Left forelimb (tissue), 1 donor: Measurements from ENCODE around the gene ADPGK.
"Not testable (repeated sequence)": the region's sequence is repeated elsewhere in the genome, so short reads cannot be mapped to it uniquely, and the experiment has no call there.

Source experiments
- DNase-seq: peaks from one replicate; pipeline ENCODE4 v3.0.0-alpha.2; 2018; ENCODE audit warnings: low spot score

Gene ADPGK

DNA sequence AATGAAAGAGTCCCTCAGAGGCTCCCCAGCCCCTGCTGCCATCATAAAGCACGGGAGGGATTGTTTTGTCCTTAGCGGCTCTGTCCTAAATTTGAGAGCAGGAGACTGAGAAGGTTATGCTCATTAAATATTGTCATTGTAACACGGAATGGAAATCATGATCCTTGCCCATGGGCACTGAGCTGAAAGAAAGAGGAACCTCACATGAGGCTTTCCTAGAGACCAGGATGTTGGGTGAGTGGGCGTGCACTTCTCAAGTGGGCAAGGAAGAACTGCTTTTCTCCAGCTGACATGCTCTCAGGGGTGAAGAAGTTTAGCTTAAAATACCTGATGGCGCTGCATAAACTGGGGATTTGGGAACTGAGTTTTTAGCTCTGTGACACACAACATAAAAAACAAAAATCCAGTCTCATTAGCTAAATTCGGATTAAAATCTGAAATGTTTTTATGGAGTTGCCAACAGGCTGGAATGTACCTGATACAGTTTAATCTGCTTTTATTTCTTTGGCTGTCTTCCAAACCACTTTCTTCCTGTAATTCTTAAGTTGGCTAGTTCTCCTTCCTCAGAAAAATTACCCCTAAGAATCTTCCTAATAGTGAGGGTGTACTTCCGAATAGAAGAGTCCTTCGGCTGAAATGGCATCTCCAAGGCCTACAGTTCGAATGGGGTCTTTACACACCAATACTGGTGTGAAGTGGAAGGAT is 31.7 kb downstream of the ADPGK start:
- DNase-seq = no peak

GRCh38 chr15:72749700-72750099 is 33.9 kb downstream of the ADPGK start:
- DNase-seq = no peak

GRCh38 chr15:72740219-72740618 is 43.3 kb downstream of the ADPGK start:
- DNase-seq = no peak

DNA sequence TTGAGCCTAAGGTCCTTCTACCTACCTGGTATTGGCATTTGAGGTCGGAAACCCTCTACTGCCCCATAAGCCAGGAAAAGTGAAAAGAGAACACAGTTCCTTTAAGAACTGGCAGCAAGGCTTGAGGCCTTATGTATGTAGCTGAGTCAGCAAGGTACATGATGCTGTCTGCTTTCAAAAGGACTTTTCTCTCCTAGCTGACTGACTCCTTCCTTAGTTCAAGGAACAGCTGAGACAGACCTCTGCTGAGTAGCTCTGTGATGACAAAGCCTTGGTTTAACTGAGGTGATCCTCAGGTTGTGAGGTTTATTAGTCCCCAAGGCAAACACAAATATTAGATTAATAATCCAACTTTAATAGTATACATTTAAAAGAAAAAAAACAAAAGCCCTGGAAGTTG is 45.8 kb downstream of the ADPGK start:
- no peak for DNase-seq

DNA sequence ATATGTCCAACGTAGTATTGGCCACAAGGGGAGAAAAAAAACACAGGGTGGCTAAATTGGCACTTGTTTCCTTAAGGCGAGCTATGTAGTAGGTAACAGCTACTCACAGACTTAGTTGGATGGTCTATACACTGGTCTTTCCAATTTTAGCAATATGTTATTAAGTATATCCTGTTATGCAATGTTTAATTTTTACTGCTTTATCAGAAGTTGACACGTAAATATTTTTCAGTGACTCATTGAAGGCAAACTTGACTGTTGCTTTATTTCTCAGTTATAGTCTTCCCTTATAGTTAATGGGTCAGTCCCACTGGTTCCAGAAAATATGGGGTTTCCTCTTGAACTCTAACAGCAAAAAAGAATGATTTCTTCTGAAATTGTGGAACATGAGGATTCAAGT is 46.5 kb downstream of the ADPGK start:
- no peak for DNase-seq

DNA sequence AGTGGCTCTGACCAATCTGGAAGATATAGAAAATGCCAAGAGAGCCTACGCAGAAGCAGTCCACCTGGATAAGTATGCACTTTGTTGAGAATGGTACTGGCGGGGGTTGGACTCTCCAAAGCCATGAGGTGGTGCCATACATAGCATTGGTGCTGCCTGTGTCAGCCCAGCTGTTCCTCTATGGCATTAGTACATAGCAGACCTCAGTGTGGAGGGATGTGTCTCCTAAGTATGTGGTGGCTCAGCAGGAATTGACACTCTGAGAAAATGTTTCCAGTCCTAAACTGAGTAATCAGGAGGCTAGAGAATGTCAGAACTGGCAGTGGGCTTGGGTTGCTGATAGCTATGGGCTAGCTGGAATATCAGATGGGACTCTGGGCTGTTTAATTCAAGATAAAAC is 48.4 kb downstream of the ADPGK start:
- no peak for DNase-seq

DNA sequence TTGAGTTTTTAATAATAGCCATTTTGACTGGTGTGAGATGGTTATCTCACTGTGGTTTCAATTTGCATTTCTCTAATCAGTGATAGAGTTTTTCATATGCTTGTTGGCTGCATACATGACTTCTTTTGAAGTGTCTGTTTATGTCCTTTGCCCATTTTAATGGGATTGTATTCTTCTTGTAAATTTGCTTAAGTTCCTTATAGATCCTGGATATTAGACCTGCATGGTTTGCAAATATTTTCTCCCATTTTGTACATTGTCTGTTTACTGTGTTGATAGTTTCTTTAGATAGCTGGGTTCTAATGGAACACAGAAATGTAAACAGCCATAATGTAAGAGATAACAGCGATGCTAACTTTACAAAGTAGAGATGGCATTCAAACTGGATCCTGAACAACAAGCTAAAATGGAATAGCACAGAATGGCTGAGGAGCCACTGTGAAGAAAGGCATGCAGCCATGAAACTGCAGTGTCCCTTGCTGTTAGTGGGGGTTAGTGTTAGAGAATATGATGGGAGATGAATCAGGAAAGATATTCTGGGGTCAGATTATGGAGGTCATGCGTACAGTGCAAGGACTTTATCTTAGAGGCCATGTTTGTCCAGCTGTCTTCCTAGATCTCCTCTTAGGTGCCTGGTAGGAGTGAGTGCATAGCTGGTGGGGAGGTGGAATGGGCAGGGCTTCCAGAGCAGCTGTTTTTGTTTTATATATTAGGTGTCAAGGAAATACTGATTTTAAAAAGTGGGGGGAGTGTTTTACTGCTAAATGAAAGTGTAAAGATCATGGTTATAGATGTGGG is 49.4 kb downstream of the ADPGK start:
- DNase-seq = no peak

DNA sequence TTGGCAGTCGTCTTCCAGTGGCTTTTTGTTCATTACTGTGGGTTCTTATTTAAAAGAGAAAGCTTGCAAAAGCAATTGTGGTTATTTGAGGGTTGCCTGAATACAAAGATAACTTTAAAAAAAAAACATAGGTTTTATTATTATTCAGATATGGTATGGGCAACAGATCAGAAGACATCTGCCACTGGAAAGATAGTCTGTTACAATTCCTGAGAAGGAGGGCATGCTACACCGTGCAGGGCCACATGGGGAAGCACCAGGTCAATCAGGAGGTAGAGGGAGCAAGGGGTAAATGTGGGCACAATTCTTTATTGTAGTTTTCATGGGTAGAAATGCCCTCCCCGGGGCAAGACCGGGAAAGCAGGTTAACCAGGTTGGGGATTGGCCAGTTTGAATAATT is 51.0 kb downstream of the ADPGK start:
- no peak for DNase-seq

GRCh38 chr15:72732086-72732485 is 51.5 kb downstream of the ADPGK start:
- DNase-seq = no peak

DNA sequence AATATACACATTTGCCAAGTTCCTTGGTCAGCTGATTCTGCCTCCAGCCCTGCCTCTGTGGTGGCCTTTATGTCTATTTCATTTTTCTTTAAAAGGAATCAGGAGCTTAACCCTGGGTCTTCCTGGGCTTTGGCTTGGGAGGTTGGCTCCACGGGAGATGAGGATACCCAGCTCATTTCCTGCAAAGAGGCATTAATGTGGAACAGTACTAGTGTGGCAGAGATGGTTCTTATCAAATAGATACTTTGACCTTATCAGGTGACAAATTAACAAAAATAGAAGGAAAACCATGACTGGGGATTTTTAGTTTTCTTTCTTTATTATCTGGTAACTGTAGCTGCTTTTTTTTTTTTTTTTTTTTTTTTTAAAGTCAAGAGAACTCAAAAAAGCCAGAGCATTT is 54.7 kb downstream of the ADPGK start:
- DNase-seq = no peak

- not testable (repeated sequence) for DNase-seq
Observed at GRCh38 chr15:72728249-72728648, 55.3 kb downstream of the ADPGK start.

DNA sequence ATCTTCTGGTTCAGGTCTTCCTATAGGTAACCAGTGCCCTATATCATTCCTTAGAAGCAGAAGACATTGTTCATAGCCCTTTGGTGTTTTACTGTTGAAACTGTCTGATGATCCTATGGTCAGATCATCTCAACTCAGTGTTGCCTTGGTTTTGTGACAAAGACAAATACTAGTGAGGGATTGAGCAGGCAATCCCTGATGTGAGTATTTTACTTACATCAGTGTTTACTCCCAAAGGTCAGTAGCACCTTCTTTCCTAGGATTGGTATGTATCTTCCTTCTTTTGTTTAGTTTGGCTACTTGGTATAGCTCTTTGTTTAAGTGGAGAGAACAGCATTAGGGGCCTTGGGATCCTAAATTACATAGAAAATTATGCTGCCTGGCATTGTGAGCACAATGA is 56.4 kb downstream of the ADPGK start:
- DNase-seq = no peak

DNA sequence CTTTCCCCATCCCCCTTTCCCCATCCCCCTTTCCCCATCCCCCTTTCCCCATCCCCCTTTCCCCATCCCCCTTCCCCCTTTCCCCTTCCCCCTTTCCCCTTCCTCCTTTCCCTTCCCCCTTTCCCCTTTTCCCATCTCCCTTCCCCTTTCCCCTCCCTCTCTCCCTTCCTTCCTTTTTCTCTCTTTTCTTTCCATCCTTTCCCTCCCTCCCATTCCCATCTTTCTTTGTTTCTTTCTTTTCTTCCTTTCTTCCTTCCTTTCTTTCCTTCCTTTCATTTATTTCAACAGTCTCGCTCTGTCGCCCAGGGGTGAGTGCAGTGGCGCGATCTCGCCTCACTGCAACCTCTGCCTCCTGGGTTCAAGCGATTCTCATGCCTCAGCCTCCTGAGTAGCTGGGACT is 57.7 kb downstream of the ADPGK start:
- DNase-seq = not testable (repeated sequence)

DNA sequence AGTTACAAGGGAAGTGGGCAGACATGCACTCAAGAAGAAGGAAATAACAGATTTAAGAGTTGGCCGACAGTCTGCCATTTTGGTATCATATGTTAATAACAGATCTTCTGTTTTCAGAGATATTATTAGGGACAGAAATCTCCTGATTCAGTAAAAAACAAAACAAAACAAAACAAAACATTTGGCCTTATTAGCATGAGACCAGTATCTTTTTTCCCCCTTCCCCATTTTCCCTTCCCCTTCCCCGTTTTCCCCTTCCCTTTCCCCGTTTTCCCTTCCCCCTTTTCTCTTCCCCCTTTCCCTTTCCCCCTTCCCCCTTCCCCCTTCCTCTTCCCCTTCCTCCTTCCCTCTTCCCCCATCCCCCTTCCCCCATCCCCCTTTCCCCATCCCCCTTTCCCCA is 58.1 kb downstream of the ADPGK start:
- no peak for DNase-seq

DNA sequence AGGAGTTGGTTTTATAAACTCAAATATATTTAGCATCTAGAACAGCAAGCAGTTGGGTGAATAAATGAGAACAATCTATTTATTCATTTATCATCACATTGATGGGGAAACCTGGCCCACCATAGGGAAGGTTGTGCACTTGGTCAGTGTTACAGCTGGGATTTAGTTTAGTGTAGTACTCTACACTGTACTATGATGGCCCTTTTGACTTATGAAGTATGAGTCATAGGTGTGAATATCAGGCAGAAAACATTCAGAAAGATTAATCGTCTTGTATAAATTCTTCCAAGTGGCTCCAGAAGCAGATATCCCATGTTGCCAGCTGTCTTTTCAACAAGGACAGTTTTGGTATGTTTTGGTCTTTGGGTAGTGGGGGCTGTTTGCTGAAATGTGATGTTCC is 59.5 kb downstream of the ADPGK start:
- no peak for DNase-seq

GRCh38 chr15:72722071-72722696 is 61.4 kb downstream of the ADPGK start:
- DNase-seq = no peak

GRCh38 chr15:72708551-72709303 is 74.8 kb downstream of the ADPGK start:
- not testable (repeated sequence) for DNase-seq

DNA sequence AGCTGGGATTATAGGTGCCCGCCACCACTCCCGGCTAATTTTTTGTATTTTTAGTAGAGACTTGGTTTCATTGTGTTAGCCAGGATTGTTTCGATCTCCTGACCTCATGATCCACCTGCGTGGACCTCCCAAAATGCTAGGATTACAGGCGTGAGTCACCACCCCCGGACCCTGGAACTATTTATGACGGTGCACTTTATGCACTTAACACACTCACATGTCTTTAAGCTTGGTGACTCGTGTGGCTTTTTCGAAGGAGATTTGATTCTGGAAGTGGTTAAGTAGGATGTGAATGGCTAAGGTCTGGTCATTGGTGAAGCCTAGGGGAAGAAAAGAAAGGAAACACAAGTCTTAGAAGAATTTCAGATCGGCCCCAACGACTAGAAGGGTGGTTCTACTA is 77.3 kb downstream of the ADPGK start:
- no peak for DNase-seq
